ENCODE measurements around the gene PRDM11. TPM values are rescaled to one million over a fixed set of nuclear protein-coding genes. Genes with fewer than 3 reads are reported as not detected.

The PRDM11 gene
- total and polyA plus RNA-seq, 3 experiments from 2014 or later, result 3.1 to 7.7 (median 5.6) TPM

DNA sequence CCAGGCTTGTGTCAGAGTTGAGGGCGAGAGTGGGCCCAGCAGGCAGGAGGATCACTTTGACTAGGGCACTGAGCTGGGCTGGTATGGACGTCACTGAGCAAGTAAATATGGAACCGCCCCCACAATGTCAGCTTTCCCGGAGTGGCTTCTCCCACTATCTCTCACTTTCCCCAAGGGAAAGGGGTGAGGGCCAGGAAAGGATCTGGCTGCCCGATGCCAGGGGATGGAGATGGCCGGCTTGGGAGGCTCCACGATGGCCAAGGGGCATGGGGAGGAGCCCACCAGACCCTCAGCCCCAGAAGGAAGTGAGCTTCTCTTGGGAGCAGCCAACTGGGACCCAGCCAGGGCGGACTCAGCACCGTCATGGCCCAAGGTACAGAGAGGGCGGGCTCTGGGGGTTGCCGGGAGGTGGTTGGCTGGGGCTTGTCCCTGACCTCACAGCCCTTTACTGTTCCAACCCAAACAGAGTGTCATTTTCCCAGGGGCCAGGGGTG lies 8.7 kb downstream of the PRDM11 start:
- ChIA-PET CTCF (interaction anchor here (0.7 to 0.8 kb wide), 2 partner anchors 14 to 78 kb away, joined by 3 read pairs; no protein-coding TSS in a partner anchor), POLR2A (interaction anchor here (0.5 to 0.6 kb wide), 2 partner anchors 17 to 964 kb away, joined by 3 to 6 read pairs; no protein-coding TSS in a partner anchor)
- H3K4me3 ChIP-seq (ENCODE audit: low read length), result no peak overlapping the region
- no peaks in the 10 kb centered on the region for H3K9me3 Mint-ChIP-seq
- peaks cover 0 to 2% of the 10 kb centered on the region in 2 donors for H3K27me3 Mint-ChIP-seq
- DNase-seq, result no peak
- H3K36me3 Mint-ChIP-seq, result peaks cover 0 to 5% (median 4%) of the 10 kb centered on the region in 3 donors
- H3K27ac Mint-ChIP-seq, result no peak overlapping the region
- H3K27ac ChIP-seq (ENCODE audit: low read depth, low read length), result no peak overlapping the region
- H3K27me3 ChIP-seq (ENCODE audit: insufficient read depth, low read length, poor library complexity, severe bottlenecking), result no peaks in the 10 kb centered on the region
- no peaks in the 10 kb centered on the region for H3K4me1 ChIP-seq (ENCODE audit: insufficient read depth, low read length)
- no peaks in the 10 kb centered on the region for H3K9me3 ChIP-seq (ENCODE audit: low read length)
- H3K4me3 Mint-ChIP-seq, result no peak overlapping the region
- peaks cover 38 to 78% (median 39%) of the 10 kb centered on the region in 3 donors for H3K4me1 Mint-ChIP-seq
- H3K36me3 ChIP-seq (ENCODE audit: insufficient read depth, low read length), result no peaks in the 10 kb centered on the region

GRCh38 chr11:45155627-45156180 lies 9.3 kb downstream of the PRDM11 start:
- CTCF ChIA-PET, result interaction anchor here (0.7 kb wide), 1 partner anchor 78 kb away, joined by 3 read pairs; no protein-coding TSS in a partner anchor

GRCh38 chr11:45156201-45156600 lies 9.8 kb downstream of the PRDM11 start:
- Mint-ChIP-seq H3K27me3 (peaks cover 0 to 2% of the 10 kb centered on the region in 2 donors), H3K27ac (no peak overlapping the region), H3K4me1 (peaks cover 31 to 73% (median 32%) of the 10 kb centered on the region in 3 donors), H3K9me3 (no peaks in the 10 kb centered on the region), H3K36me3 (peaks cover 0 to 5% (median 4%) of the 10 kb centered on the region in 3 donors), H3K4me3 (no peak overlapping the region)
- Histone ChIP-seq H3K9me3 (ENCODE audit: low read length) (no peaks in the 10 kb centered on the region), H3K4me3 (ENCODE audit: low read length) (no peak overlapping the region), H3K27ac (ENCODE audit: low read depth, low read length) (no peak overlapping the region), H3K27me3 (ENCODE audit: insufficient read depth, low read length, poor library complexity, severe bottlenecking) (no peaks in the 10 kb centered on the region), H3K4me1 (ENCODE audit: insufficient read depth, low read length) (no peaks in the 10 kb centered on the region), H3K36me3 (ENCODE audit: insufficient read depth, low read length) (no peaks in the 10 kb centered on the region)
- no peak for DNase-seq
- ChIA-PET POLR2A (no interaction called here), CTCF (interaction anchor here (0.7 kb wide), 1 partner anchor 77 kb away, joined by 3 read pairs; no protein-coding TSS in a partner anchor)

More at GRCh38 chr11:45155627-45156180, 9.3 kb downstream of the PRDM11 start:
- H3K27ac ChIP-seq (ENCODE audit: low read depth, low read length), result no peak overlapping the region
- H3K4me3 ChIP-seq (ENCODE audit: low read length), result no peak overlapping the region
- POLR2A ChIA-PET, result no interaction called here
- Mint-ChIP-seq H3K4me1 (peaks cover 33 to 77% (median 34%) of the 10 kb centered on the region in 3 donors), H3K4me3 (no peak overlapping the region), H3K27me3 (peaks cover 0 to 2% of the 10 kb centered on the region in 2 donors), H3K9me3 (no peaks in the 10 kb centered on the region), H3K36me3 (peaks cover 0 to 5% (median 4%) of the 10 kb centered on the region in 3 donors), H3K27ac (no peak overlapping the region)
- H3K9me3 ChIP-seq (ENCODE audit: low read length), result no peaks in the 10 kb centered on the region
- no peaks in the 10 kb centered on the region for H3K27me3 ChIP-seq (ENCODE audit: insufficient read depth, low read length, poor library complexity, severe bottlenecking)
- no peaks in the 10 kb centered on the region for H3K36me3 ChIP-seq (ENCODE audit: insufficient read depth, low read length)
- no peak for DNase-seq
- H3K4me1 ChIP-seq (ENCODE audit: insufficient read depth, low read length), result no peaks in the 10 kb centered on the region

DNA sequence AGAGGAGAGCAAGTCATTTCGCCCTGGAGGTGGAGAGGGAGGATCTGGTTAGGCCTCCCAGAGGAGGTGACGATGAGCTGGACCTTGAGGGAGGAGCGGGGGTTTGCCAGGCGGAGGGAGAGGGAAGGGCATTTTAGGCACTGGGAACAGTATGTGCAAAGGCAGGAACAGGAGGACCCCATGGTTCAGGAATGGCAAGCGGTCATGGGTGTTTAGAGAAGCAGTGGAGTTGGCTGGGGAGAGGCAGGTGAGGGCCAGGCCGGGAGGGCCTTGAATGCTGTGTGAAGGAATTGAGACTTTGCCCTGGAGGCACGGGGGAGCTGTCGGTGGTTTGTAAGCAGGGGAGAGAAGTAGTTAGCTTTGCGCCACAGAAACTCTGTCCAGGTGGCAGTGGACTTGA lies 10.3 kb downstream of the PRDM11 start:
- peak overlapping the region in 3 of 8 donors; percentile 37 to 58 (median 53) for H3K27ac Mint-ChIP-seq
- Histone ChIP-seq H3K36me3 (ENCODE audit: insufficient read depth, low read length) (no peaks in the 10 kb centered on the region), H3K27me3 (ENCODE audit: insufficient read depth, low read length, poor library complexity, severe bottlenecking) (no peaks in the 10 kb centered on the region), H3K9me3 (ENCODE audit: low read length) (no peaks in the 10 kb centered on the region), H3K4me1 (ENCODE audit: insufficient read depth, low read length) (no peaks in the 10 kb centered on the region), H3K4me3 (ENCODE audit: low read length) (no peak overlapping the region), H3K27ac (ENCODE audit: low read depth, low read length) (no peak overlapping the region)
- no peaks in the 10 kb centered on the region for H3K9me3 Mint-ChIP-seq
- H3K4me3 Mint-ChIP-seq, result no peak overlapping the region
- H3K27me3 Mint-ChIP-seq, result peaks cover 0 to 2% of the 10 kb centered on the region in 2 donors
- peaks cover 0 to 5% (median 4%) of the 10 kb centered on the region in 3 donors for H3K36me3 Mint-ChIP-seq
- ChIA-PET CTCF (no interaction called here), POLR2A (no interaction called here)
- peaks cover 30 to 69% (median 31%) of the 10 kb centered on the region in 3 donors for H3K4me1 Mint-ChIP-seq
- no peak for DNase-seq

GRCh38 chr11:45157247-45158209 lies 11.1 kb downstream of the PRDM11 start:
- no peak for DNase-seq

DNA sequence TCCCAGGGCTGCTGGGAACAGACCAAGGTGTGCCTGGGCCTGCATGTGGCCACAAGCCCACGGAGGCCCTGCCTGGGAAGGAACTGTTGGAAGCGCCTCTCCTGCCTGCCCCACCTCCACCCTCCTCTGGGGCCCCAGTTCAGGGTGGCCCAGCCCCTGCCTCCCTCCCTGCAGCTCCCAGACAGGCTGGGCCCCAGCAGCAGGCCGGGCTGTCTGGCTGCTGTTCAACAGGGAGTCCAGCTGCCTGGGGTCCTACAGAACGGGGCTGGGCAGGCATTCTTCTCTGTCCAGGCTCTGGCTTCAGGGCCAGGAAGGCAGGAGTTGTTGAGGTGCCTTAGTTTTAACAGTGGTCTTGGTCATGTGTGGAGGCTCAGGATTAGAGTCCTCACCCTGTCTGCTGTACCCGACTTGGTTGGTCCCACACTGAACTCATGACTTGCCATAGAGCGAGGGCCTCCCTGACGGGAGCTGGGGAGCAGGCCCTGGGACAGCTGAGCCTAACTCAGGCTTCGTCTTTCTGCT lies 11.8 kb downstream of the PRDM11 start:
- CTCF ChIA-PET, result no interaction called here
- Mint-ChIP-seq H3K27me3 (peaks cover 0 to 2% of the 10 kb centered on the region in 2 donors), H3K4me3 (no peak overlapping the region), H3K9me3 (no peaks in the 10 kb centered on the region), H3K36me3 (peaks cover 0 to 6% (median 4%) of the 10 kb centered on the region in 3 donors), H3K27ac (no peak overlapping the region), H3K4me1 (peaks cover 21 to 64% (median 29%) of the 10 kb centered on the region in 3 donors)
- Histone ChIP-seq H3K4me3 (ENCODE audit: low read length) (no peak overlapping the region), H3K36me3 (ENCODE audit: insufficient read depth, low read length) (no peaks in the 10 kb centered on the region), H3K27me3 (ENCODE audit: insufficient read depth, low read length, poor library complexity, severe bottlenecking) (no peaks in the 10 kb centered on the region), H3K27ac (ENCODE audit: low read depth, low read length) (no peak overlapping the region), H3K4me1 (ENCODE audit: insufficient read depth, low read length) (no peaks in the 10 kb centered on the region), H3K9me3 (ENCODE audit: low read length) (no peaks in the 10 kb centered on the region)
- DNase-seq, result no peak
- POLR2A ChIA-PET, result no interaction called here

More at GRCh38 chr11:45157247-45158209, 11.1 kb downstream of the PRDM11 start:
- Histone ChIP-seq H3K27me3 (ENCODE audit: insufficient read depth, low read length, poor library complexity, severe bottlenecking) (no peaks in the 10 kb centered on the region), H3K4me3 (ENCODE audit: low read length) (no peak overlapping the region), H3K36me3 (ENCODE audit: insufficient read depth, low read length) (no peaks in the 10 kb centered on the region), H3K27ac (ENCODE audit: low read depth, low read length) (no peak overlapping the region), H3K9me3 (ENCODE audit: low read length) (no peaks in the 10 kb centered on the region), H3K4me1 (ENCODE audit: insufficient read depth, low read length) (no peaks in the 10 kb centered on the region)
- H3K9me3 Mint-ChIP-seq, result no peaks in the 10 kb centered on the region
- H3K27ac Mint-ChIP-seq, result no peak overlapping the region
- CTCF ChIA-PET, result no interaction called here
- H3K4me3 Mint-ChIP-seq, result no peak overlapping the region
- POLR2A ChIA-PET, result no interaction called here
- H3K27me3 Mint-ChIP-seq, result peaks cover 0 to 2% of the 10 kb centered on the region in 2 donors
- H3K4me1 Mint-ChIP-seq, result peaks cover 27 to 68% (median 28%) of the 10 kb centered on the region in 3 donors
- peaks cover 0 to 7% (median 4%) of the 10 kb centered on the region in 3 donors for H3K36me3 Mint-ChIP-seq

DNA sequence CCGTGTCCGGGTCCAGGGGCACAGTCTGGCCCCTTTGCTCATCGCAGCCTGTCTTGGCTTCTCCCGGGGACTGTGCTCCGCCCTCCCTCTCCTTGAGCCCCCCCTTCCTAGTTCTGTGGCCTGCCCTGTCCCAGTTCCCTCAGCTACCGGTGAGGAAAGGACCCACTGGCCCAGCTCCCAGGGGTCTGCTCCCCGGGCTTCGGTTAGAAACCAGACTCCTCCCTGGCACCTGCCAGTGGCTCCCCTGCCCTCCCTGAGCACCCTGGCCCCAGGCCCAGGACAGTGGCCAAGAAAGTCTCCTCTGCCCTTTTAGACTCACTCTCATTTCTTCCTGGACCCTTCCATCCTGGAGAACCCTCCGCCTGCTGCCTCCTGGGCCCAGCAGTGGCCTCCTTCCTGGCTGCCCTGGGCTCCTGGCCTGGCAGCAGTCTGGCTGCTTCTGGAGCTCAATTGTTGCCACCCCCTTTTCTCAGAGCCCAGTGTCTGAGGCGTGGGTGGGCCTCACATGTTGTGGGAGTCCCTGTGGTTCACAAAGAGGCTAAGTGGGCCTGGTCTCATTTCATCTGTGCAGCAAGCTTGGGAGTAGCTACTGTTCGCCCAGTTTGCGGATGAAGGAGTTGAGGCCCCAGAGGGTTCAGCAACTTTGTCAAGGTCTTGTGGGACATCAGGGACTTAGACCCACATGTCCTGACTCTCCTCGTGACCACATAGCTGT lies 12.6 kb downstream of the PRDM11 start:
- Histone ChIP-seq H3K27ac (ENCODE audit: low read depth, low read length) (no peak overlapping the region), H3K9me3 (ENCODE audit: low read length) (no peaks in the 10 kb centered on the region), H3K4me3 (ENCODE audit: low read length) (no peak overlapping the region), H3K36me3 (ENCODE audit: insufficient read depth, low read length) (no peaks in the 10 kb centered on the region), H3K4me1 (ENCODE audit: insufficient read depth, low read length) (no peaks in the 10 kb centered on the region), H3K27me3 (ENCODE audit: insufficient read depth, low read length, poor library complexity, severe bottlenecking) (no peaks in the 10 kb centered on the region)
- H3K27ac Mint-ChIP-seq, result peak overlapping the region in 1 of 8 donors; percentile 58
- POLR2A ChIA-PET, result no interaction called here
- no peak overlapping the region for H3K4me3 Mint-ChIP-seq
- no peaks in the 10 kb centered on the region for H3K9me3 Mint-ChIP-seq
- peaks cover 0 to 2% of the 10 kb centered on the region in 2 donors for H3K27me3 Mint-ChIP-seq
- CTCF ChIA-PET, result interaction anchor here (1.3 kb wide), 1 partner anchor 26 kb away, joined by 4 read pairs; no protein-coding TSS in a partner anchor
- H3K36me3 Mint-ChIP-seq, result peaks cover 0 to 6% (median 4%) of the 10 kb centered on the region in 3 donors
- DNase-seq, result no peak
- peaks cover 21 to 60% (median 25%) of the 10 kb centered on the region in 3 donors for H3K4me1 Mint-ChIP-seq
